ENCODE measurements around the gene RPS6KA2.

RPS6KA2 gene

DNA sequence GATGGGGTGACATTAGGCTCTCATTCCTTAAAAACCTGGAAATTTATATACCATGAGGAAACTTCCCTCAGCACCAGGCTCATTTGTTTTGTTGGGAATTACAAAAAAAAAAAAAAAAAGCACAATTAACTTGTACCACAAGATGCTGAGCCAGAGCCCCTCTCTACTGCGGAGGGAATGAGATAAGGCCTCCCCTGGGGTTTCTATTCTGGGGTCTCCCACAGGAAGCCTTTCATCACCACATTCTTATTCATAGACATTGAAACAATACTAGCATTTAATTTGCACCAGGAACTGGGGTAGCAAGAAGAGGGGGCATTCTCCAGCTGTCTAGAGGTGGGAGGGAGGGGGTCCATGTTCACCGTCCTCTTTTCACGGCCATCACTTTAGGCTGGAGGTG, 23.0 kb upstream of the RPS6KA2 start:
- no peak for TF ChIP-seq ZFX (IDR thresholded peaks at IDR 0.05)
- TF ChIP-seq, protein P1, sequence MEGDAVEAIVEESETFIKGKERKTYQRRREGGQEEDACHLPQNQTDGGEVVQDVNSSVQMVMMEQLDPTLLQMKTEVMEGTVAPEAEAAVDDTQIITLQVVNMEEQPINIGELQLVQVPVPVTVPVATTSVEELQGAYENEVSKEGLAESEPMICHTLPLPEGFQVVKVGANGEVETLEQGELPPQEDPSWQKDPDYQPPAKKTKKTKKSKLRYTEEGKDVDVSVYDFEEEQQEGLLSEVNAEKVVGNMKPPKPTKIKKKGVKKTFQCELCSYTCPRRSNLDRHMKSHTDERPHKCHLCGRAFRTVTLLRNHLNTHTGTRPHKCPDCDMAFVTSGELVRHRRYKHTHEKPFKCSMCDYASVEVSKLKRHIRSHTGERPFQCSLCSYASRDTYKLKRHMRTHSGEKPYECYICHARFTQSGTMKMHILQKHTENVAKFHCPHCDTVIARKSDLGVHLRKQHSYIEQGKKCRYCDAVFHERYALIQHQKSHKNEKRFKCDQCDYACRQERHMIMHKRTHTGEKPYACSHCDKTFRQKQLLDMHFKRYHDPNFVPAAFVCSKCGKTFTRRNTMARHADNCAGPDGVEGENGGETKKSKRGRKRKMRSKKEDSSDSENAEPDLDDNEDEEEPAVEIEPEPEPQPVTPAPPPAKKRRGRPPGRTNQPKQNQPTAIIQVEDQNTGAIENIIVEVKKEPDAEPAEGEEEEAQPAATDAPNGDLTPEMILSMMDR (conservative IDR thresholded peaks at IDR 0.05), result no peak
- H3K27ac ChIP-seq, result no peak overlapping the region

GRCh38 chr6:166648846-166649245, 21.8 kb upstream of the RPS6KA2 start:
- no peak overlapping the region for H3K27ac ChIP-seq
- TF ChIP-seq ZFX (IDR thresholded peaks at IDR 0.05), result no peak
- TF ChIP-seq, protein P1 (conservative IDR thresholded peaks at IDR 0.05), result no peak

GRCh38 chr6:166647896-166648295, 20.8 kb upstream of the RPS6KA2 start:
- TF ChIP-seq, protein P1 (conservative IDR thresholded peaks at IDR 0.05), result no peak
- no peak for TF ChIP-seq ZFX (IDR thresholded peaks at IDR 0.05)
- H3K27ac ChIP-seq, result no peak overlapping the region

DNA sequence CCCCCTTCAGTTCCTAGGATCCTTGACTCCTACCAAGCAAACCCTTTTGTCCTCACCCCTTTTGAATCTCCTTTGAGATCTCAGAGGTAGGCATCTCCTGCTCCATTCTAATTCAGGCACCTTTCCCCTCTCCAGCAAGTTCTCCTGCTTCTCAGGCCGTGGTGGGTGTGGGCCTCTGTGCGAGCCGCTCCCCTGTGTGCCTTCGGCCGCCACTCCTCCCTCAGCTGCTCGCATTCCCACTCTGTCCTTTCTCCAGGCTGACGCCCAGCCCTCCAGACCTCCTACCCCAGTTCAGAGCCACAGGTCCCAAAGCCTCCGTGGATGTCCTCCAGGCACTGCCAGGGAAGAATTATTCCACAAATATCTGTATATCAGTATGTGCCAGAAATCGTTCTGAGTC, 19.7 kb upstream of the RPS6KA2 start:
- TF ChIP-seq, protein P1 (conservative IDR thresholded peaks at IDR 0.05), result no peak
- no peak for TF ChIP-seq ZFX (IDR thresholded peaks at IDR 0.05)
- no peak overlapping the region for H3K27ac ChIP-seq

DNA sequence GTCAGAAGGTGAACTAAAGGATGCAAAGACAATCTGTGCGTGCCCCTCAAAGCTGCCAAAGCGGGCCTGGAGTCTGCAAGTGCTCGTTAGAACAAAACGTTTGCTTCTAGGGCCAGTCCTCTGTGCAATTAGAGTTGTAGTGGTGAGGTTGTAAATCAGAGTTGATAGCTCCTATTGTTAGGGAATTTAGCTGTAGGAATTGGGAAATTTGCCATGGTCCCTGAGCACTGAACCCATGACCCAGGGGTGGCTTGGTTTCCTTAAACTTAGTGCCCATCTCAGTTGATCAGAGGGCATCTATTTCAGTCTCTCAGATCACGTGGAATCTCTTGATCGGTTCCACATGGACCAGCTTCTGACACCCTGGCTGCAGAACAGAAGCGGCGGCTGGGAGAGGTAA, 18.8 kb upstream of the RPS6KA2 start:
- TF ChIP-seq, protein P1 (conservative IDR thresholded peaks at IDR 0.05), result no peak
- TF ChIP-seq ZFX (IDR thresholded peaks at IDR 0.05), result no peak
- no peak overlapping the region for H3K27ac ChIP-seq

DNA sequence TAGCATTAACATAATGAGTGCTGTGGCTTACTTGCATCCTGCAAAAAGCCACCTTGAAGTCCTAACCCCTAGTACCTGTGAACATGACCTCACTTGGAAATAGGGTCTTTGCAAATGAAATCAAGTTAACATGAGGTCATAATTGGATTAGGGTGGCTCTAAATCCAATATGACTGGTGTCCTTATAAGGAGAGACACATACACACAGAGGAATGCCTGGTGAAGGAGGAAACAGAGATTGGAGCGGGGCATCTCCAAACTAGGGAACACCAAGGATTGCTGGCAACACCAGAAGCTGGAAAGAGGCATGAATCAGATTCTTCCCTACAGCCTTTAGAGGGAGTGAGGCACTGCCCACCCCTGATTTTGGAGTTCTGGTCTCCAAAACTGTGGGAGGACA, 17.6 kb upstream of the RPS6KA2 start:
- H3K27ac ChIP-seq, result no peak overlapping the region
- TF ChIP-seq, protein P1 (conservative IDR thresholded peaks at IDR 0.05), result no peak
- no peak for TF ChIP-seq ZFX (IDR thresholded peaks at IDR 0.05)

GRCh38 chr6:166643891-166644590, 17.0 kb upstream of the RPS6KA2 start:
- TF ChIP-seq ZFX (IDR thresholded peaks at IDR 0.05), result no peak
- TF ChIP-seq, protein P1 (conservative IDR thresholded peaks at IDR 0.05), result no peak
- no peak overlapping the region for H3K27ac ChIP-seq

Data from C4-2B (cell line).